Mononuclear cell (primary cell): ENCODE data around the gene OVAAL. TPM values are rescaled to one million over a fixed set of nuclear protein-coding genes. Genes with fewer than 3 reads are reported as not detected.

Experiments used
- total RNA-seq: library from RNA; depleted of rRNA; stranded (reverse); fragments of >200 nt; gene quantifications from one replicate; pipeline ENCODE4 v1.2.3, GENCODE V29; 2012

The OVAAL gene
- total RNA-seq, 1 donor = not detected

Other genes starting within 250 kb of the OVAAL start
- 30.0 TPM for gene ACBD6, start 56.4 kb upstream of the OVAAL start, total RNA-seq
- 19.4 TPM for gene XPR1, start 73.1 kb downstream of the OVAAL start, total RNA-seq